GM12875 (cell line): ENCODE results near the gene PPIB.

Experiments
- H3K4me3 ChIP-seq: one replicate; pipeline ENCODE4 v1.5.1; 2011; ENCODE audit warnings: low read depth, low read length, control low read depth
- CTCF ChIP-seq: IDR thresholded peaks from 2 replicates; pipeline ENCODE4 v1.5.1; 2011; ENCODE audit warnings: low read depth, mild to moderate bottlenecking, control low read depth, inconsistent platforms, low read length, moderate library complexity, borderline replicate concordance; ENCODE audit not compliant: insufficient read depth

PPIB gene

GRCh38 chr15:64134345-64134829 lies 28.4 kb downstream of the PPIB start:
- TF ChIP-seq CTCF: no peak
- H3K4me3 ChIP-seq: no peak overlapping the region

GRCh38 chr15:64133623-64134344 lies 29.0 kb downstream of the PPIB start:
- TF ChIP-seq CTCF: no peak

GRCh38 chr15:64132217-64132616 lies 30.6 kb downstream of the PPIB start:
- no peak overlapping the region for H3K4me3 ChIP-seq

More at GRCh38 chr15:64133623-64134344, 29.0 kb downstream of the PPIB start:
- no peak overlapping the region for H3K4me3 ChIP-seq

GRCh38 chr15:64131547-64131946 lies 31.3 kb downstream of the PPIB start:
- no peak for TF ChIP-seq CTCF
- no peak overlapping the region for H3K4me3 ChIP-seq

More at GRCh38 chr15:64132217-64132616, 30.6 kb downstream of the PPIB start:
- no peak for TF ChIP-seq CTCF

GRCh38 chr15:64130159-64130558 lies 32.7 kb downstream of the PPIB start:
- no peak overlapping the region for H3K4me3 ChIP-seq
- TF ChIP-seq CTCF: no peak

GRCh38 chr15:64127521-64128270 lies 35.1 kb downstream of the PPIB start:
- no peak for TF ChIP-seq CTCF
- H3K4me3 ChIP-seq: no peak overlapping the region
